Activated gamma-delta T cell treated with anti-CD3 and anti-CD28 coated beads, Interleukin-2, amount 50 U/mL, for 16 hours (primary cell): ENCODE data around the gene CD9.
A peak's percentile ranks its signal among the peaks of the same experiment; 100 is the strongest.

Experiments used
- DNase-seq: peaks from one replicate; pipeline ENCODE4 v3.0.0-alpha.2; 2020; ENCODE audit warnings: low read depth

CD9 gene

GRCh38 chr12:6221146-6221545 is 20.9 kb downstream of the CD9 start:
- no peak for DNase-seq

GRCh38 chr12:6222078-6222654 is 22.0 kb downstream of the CD9 start:
- no peak for DNase-seq

- no peak for DNase-seq
Measured at GRCh38 chr12:6223545-6223944, 23.3 kb downstream of the CD9 start.

GRCh38 chr12:6224550-6224949 is 24.4 kb downstream of the CD9 start:
- no peak for DNase-seq

DNA sequence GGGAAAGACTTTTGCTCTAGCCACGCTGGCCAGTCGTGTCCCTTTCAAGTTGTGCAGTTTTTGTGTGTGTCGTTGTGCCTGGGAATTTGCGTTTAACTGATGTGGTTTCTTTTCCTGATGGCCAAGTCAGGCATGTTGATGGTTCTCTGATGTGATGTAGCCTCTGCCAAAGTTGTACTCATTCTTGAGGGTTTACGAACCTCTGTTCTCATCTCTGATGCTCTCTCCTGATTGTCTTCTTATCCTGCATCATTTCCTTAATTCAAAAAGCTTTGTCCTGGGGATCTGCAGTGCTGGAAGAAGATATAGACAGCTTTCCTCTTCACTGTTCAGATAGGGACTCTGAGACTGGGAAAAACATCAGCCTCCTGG is 25.4 kb downstream of the CD9 start:
- no peak for DNase-seq

GRCh38 chr12:6226002-6226678 is 25.9 kb downstream of the CD9 start:
- DNase-seq, result no peak

DNA sequence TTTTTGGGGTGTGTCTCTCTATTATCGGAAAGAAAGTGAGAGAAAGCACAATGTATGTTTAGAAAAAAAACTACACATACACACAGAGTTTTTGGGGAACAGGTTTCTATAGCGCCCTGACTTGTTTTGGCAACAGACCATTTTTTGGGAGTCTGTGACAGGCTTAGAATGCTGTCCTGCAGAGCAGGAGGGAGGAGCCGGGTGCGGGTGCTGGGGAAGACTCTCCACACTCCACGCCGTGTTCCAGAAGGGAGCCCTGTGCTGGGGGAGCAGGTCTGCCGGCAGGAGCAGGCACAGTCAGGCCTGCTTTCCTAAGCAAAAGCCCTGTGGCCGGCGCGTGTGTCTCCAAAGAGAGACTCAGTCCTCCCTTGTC is 26.5 kb downstream of the CD9 start:
- DNase-seq, result no peak

DNA sequence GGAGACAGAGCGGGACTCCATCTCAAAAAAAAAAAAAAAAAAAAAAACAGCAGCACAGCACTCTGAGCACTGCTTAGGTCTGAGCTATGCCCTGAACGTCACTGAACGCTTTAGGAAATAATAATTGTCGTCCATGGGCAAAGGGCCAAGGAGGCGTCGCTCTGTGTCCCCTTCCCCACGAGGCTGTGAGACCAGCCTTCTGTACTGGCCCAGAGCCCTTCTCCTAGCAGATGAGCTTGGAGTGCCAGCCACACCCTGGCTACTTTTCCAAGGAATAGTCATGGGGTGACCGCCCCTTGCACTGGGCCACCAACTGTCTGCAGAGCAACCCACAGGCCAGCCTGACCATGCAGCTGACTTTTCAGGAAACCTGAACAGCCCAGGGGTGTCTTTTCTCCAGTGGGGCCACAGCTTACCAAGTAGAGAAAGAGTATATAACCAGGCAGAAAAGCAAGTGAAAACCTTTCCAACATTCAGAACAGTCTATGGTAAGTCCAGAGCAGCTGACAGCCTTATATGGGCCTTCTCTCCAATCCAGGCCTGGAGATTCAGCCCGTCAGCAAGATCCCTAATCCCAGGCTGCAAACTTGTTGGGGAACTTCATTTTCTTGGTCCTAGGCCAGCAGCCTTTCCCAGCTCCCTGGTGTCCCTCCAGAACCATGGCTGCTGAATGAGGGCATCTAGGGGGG is 28.5 kb downstream of the CD9 start:
- DNase-seq, result no peak

DNA sequence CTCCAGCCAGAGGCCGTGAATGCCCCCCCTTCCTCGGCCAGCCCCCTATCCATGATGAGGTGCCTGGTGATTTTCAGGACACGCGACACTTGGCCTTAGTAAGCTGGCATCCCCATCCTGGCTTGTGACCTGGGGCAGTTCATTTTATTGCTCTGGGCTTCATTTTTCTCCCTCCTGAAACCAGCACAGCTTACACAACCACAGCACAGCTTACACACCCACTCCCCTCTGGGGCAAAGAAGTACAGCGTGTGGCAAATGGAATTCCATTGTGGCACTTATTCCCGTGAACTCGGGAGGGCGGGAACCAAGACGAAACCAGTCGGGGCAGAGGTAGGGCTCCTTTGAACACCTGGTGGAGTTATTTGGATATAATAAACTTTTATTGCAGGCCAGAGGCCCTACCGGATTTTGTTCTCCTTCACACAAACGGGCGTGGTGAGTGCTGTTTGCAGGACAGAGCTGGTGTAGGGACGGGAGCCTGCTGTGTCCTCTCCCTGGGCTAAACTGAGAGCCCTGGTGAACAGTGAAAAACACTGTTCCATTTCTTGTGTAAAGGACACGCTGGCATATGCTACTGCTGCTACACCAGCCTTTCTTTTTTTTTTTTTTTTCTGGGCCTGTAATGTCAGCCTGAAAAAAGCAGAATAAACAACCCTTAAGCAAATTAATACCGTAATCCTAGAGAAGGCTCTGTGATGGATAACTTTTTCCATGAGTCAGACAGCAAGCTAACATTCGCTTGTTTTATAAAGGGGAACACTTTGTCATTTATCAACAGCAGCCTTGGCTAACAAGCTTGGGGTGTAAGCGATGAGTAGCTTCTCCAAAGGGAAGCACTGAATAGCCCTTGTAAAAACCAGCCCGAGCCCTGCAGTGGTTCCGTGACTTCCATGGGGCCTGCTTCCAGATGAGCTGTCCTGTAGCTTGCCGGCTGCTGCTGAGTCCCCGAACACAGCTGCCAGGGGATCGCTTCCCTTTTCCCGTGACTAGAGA is 29.3 kb downstream of the CD9 start:
- DNase-seq, result no peak

DNA sequence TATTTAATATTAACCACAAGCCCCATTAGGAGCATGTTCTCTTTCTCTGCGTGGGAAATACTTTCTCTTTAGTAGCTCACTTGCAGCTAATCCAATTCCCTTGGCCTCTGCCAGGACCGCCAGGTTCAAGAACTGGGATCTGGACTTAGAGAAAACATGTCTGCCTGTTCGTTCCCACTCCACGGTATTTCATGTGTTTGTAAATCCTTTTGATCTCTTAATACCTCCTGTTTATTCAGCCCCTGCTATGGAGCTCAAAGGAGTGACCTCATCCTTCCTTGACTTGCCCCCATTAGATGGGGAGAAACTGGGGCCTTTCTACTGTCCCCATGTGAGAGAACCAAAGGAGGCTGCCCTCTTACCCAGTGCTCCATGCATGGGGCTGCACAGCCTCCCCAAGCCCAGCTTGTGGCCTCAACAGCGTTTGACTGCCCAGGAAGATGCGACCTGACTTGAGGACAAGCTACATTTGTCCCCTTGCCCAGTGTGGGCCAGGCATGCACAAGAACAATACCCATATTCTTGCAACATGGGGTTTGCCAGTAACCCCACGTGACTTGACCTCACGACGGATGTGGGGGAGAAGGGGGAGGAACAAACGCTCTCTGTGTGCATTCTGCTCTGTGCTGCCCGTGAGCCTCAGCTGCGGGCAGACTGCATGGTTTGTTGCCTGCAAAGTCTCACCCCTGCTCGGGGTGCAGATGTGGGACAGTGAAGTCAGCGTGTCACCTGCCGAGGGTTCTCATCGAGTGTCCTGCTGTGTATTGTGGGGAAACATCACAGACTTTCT is 30.3 kb downstream of the CD9 start:
- DNase-seq, result peak; percentile 54

DNA sequence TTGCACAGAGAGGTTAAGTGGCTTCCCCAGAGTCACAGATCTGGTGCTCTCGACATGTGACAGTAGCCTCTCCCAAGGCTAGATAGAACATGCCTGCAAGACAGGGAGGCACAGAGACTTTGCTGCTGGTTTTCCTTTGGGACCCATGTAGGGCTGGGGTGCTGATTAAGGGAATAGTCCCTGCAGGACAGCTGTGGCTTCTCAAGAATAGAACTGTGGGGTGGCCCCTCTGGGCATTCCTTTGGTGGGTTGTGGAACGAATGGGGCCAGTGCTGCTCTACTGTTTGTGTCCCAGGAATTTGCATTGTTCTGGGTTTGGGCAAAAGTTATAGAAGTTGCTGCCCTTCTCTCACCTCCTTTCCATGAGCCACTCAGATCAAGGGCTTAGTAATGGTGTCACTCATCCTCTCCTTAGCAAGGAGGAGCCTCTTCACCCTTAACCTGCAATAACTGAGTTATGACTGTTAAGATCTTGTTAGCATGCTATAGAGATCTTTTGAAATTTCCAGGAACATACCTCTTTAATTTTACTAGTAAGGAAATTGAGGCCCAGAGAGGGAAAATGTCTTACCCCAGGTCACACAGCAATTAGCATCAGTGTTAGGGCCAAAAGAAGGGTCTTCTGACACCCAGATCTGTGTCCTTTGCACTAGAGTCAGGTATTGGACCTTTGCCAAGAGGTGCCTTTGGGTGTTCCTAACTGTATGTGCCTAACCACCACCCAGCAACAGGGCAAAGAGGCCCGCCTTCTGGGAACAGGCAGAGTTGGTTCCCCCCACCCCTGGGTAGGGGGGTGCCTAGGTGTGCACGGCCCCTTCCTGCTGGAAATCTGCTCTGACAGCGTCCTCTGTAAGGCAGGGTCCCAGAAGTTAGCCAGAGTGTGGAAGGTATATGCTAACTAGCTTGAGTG is 31.4 kb downstream of the CD9 start:
- DNase-seq, result no peak

GRCh38 chr12:6233121-6233971 is 33.1 kb downstream of the CD9 start:
- no peak for DNase-seq

DNA sequence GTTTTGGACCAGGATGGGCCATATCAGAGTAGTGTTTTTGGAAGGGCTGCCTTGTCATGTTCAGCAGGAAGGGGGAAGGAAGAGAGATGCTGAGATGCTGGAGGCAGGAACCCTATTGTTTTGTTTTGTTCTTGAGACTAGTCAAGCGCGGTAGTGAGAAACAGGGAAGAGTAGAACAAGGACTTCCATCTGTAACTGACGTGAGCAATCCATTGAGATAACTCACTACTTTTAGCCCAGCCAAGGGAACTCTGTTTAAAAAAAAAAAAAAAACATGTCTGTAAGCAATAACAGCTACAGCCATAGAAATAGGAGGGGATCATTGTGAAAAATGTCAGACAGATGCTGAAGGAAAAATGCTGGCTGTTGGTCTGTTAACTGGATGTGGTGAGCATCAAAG is 34.0 kb downstream of the CD9 start:
- DNase-seq, result no peak

DNA sequence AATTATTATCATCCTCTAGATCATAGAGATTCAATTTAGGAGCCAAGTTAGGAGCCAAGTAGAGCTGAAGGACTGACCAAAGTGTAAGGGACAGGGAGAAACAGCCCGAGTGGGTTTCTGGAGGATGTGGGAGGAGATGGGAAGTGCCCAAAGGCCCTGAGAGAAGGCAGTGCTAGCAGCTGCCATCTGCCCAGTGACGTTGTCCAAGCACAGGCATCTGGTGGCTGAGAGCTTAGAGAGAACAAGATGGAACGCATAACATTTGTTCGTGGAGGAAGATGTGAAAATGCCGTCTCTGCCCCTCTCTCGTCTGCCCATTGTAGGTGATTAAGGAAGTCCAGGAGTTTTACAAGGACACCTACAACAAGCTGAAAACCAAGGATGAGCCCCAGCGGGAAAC is 34.7 kb downstream of the CD9 start:
- no peak for DNase-seq

GRCh38 chr12:6235499-6235898 is 35.3 kb downstream of the CD9 start:
- no peak for DNase-seq

DNA sequence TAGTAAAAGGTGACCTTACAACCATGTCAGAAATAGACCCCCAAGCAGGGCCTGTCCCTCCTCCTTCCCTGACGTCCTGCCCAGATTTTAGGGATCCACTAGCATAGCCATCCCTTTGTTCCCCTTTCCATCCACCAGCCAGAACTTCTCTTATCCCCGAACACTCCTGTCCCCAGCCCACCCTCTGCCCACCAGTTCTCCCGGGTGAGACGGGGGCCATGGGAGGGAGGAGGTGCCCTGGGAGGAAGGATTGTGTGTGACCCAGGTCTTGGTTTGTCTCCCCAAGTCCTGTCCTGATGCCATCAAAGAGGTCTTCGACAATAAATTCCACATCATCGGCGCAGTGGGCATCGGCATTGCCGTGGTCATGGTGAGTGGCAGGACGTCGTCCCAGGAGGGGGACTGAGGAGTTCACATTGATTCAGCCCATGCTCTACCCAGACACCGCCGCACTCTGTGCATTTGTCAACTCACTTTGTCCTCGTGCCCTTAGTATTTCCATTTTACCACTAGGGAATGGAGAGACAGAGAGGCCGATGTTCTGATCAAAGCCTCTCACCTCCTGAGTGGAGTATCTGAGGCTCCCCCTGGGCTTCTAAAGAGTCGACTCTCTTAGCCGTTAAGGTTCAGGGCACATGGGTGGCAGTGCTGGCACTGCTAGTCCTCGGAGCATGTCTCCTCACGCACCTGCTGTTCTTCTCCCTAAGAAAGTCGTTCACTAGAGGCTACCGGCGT is 35.9 kb downstream of the CD9 start:
- no peak for DNase-seq

GRCh38 chr12:6236641-6236940 is 36.4 kb downstream of the CD9 start:
- DNase-seq, result no peak

DNA sequence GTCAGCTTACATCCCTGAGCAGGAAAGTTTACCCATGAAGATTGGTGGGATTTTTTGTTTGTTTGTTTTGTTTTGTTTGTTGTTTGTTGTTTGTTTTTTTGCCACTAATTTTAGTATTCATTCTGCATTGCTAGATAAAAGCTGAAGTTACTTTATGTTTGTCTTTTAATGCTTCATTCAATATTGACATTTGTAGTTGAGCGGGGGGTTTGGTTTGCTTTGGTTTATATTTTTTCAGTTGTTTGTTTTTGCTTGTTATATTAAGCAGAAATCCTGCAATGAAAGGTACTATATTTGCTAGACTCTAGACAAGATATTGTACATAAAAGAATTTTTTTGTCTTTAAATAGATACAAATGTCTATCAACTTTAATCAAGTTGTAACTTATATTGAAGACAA is 37.6 kb downstream of the CD9 start:
- no peak for DNase-seq

GRCh38 chr12:6238875-6239274 is 38.7 kb downstream of the CD9 start:
- no peak for DNase-seq
